Measurements from ENCODE around the gene LEF1.

- no peak for TF ChIP-seq CTCF (IDR thresholded peaks at IDR 0.05)
- TF ChIP-seq EZH2 (IDR thresholded peaks at IDR 0.05; ENCODE audit: borderline replicate concordance, insufficient read depth, low read depth, low read length, poor library complexity, severe bottlenecking) = no peak
Measured at GRCh38 chr4:108010167-108010566, 158.6 kb downstream of the LEF1 start.

Data from B cell (primary cell).